PC-9 (cell line): ENCODE measurements around the gene EPB41L2. TPM values are rescaled to one million over a fixed set of nuclear protein-coding genes. Genes with fewer than 3 reads are reported as not detected.

Source experiments
- BruUV-seq: library from RNA; stranded (reverse); fragments of 400-500 nt; replicated peaks from 2 replicates; lab custom pipeline; 2021; lab: Mats Ljungman, UMichigan
- CTCF ChIA-PET: fragments of 300-600 bp; sonication (Branson Sonifier 250); formaldehyde crosslinking; loops from one replicate; lab custom pipeline; 2022; ENCODE audit warnings: antibody characterized with exemption; lab: Charles Lee
- POLR2A ChIA-PET: fragments of 300-600 bp; sonication (Branson Sonifier 250); formaldehyde crosslinking; loops from one replicate; lab custom pipeline; 2022; ENCODE audit warnings: antibody characterized with exemption; ENCODE audit not compliant: unreplicated experiment; lab: Charles Lee
- DNase-seq, 2 experiments: peaks; one replicate each; pipeline versions ENCODE4 v3.0.0 to v3.0.0-alpha.2; 2015 to 2022; ENCODE audit warnings: mixed read lengths in 1 of 2
- H2AFZ ChIP-seq: fragments of 200-600 bp; sonication (generic); 2 replicates; pipeline ENCODE4 v1.8.1; 2017; ENCODE audit warnings: antibody characterized with exemption
- H3F3A ChIP-seq: fragments of 200-600 bp; sonication (generic); 2 replicates; pipeline ENCODE4 v1.8.1; 2017; ENCODE audit warnings: antibody characterized with exemption, mild to moderate bottlenecking, low read depth; ENCODE audit not compliant: insufficient read depth
- H3K27ac ChIP-seq: fragments of 200-600 bp; sonication (generic); 2 replicates; pipeline ENCODE4 v1.6.1; 2016; ENCODE audit warnings: mixed run types
- H3K27me3 ChIP-seq: fragments of 200-600 bp; sonication (generic); 2 replicates; pipeline ENCODE4 v1.6.1; 2016; ENCODE audit warnings: low read depth, mixed run types; ENCODE audit not compliant: insufficient read depth
- H3K36me3 ChIP-seq: fragments of 200-600 bp; sonication (generic); 2 replicates; pipeline ENCODE4 v1.6.1; 2016; ENCODE audit warnings: low read depth, mixed run types
- H3K4me1 ChIP-seq: fragments of 200-600 bp; sonication (generic); replicated peaks from 2 replicates; pipeline ENCODE4 v1.6.1; 2016; ENCODE audit warnings: mixed run types; ENCODE audit not compliant: insufficient read depth
- H3K4me2 ChIP-seq: fragments of 200-600 bp; sonication (generic); 2 replicates; pipeline ENCODE4 v1.6.1; 2017; ENCODE audit warnings: mixed run types
- H3K4me3 ChIP-seq: fragments of 200-600 bp; sonication (generic); 2 replicates; pipeline ENCODE4 v1.6.1; 2016; ENCODE audit warnings: mixed run types
- H3K79me2 ChIP-seq: fragments of 200-600 bp; sonication (generic); 2 replicates; pipeline ENCODE4 v1.6.1; 2017; ENCODE audit warnings: low read depth, mixed run types
- H3K9me2 ChIP-seq: fragments of 200-600 bp; sonication (generic); 2 replicates; pipeline ENCODE4 v1.8.1; 2017; ENCODE audit warnings: mild to moderate bottlenecking; ENCODE audit not compliant: insufficient read depth
- H3K9me3 ChIP-seq: fragments of 200-600 bp; sonication (generic); 2 replicates; pipeline ENCODE4 v1.8.1; 2016; ENCODE audit warnings: low read depth; ENCODE audit not compliant: insufficient read depth
- H4K20me1 ChIP-seq: fragments of 200-600 bp; sonication (generic); 2 replicates; pipeline ENCODE4 v1.8.1; 2017; ENCODE audit not compliant: insufficient read depth
- EZH2 ChIP-seq: fragments of 200-600 bp; sonication (generic); IDR thresholded peaks from 2 replicates; pipeline ENCODE4 v1.8.0; 2017; ENCODE audit warnings: antibody characterized with exemption, low read depth
- intact Hi-C: fragments of 100-400 bp; cut with micrococcal nuclease; formaldehyde crosslinking; loops from one replicate; pipeline ENCODE4 v1.10.0; 2022; ENCODE audit not compliant: unreplicated experiment
- total RNA-seq: library from RNA; stranded (reverse); gene quantifications from 2 replicates; pipeline ENCODE4 v1.2.3, GENCODE V29; 2021
- TF ChIP-seq, protein P1 (sequence below): fragments of 200-600 bp; sonication (generic); conservative IDR thresholded peaks from 2 replicates; pipeline ENCODE4 v1.6.1; 2017; ENCODE audit warnings: mixed run types, antibody characterized with exemption, mild to moderate bottlenecking, moderate library complexity

The EPB41L2 gene
- total RNA-seq, 1 experiment from 2014 or later: 67.4 TPM

DNA sequence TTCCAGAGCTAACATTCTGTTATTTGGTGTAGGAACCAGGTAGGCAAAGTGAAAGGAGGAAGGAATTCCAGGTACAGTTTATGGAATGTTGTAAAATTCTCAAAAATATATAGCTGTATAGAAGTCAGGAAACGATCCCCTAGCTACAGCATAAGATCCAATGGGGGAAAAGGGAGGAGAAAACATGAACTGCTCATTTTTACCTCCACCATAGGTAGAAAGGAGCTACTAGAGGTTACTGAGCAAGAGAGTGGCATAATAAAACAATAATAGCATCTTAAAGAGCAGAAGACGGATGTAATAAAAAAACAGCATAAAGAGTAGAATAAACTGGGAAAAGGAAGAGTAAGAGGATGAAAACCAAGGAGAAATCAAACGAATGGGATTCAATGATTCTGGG lies 26.9 kb downstream of the EPB41L2 start:
- ChIA-PET CTCF (no interaction called here), POLR2A (no interaction called here)
- TF ChIP-seq, protein P1, sequence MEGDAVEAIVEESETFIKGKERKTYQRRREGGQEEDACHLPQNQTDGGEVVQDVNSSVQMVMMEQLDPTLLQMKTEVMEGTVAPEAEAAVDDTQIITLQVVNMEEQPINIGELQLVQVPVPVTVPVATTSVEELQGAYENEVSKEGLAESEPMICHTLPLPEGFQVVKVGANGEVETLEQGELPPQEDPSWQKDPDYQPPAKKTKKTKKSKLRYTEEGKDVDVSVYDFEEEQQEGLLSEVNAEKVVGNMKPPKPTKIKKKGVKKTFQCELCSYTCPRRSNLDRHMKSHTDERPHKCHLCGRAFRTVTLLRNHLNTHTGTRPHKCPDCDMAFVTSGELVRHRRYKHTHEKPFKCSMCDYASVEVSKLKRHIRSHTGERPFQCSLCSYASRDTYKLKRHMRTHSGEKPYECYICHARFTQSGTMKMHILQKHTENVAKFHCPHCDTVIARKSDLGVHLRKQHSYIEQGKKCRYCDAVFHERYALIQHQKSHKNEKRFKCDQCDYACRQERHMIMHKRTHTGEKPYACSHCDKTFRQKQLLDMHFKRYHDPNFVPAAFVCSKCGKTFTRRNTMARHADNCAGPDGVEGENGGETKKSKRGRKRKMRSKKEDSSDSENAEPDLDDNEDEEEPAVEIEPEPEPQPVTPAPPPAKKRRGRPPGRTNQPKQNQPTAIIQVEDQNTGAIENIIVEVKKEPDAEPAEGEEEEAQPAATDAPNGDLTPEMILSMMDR: no peak
- no peak for TF ChIP-seq EZH2
- Histone ChIP-seq H3K4me3 (no peak overlapping the region), H3K79me2 (no peaks in the 10 kb centered on the region), H3K27me3 (no peaks in the 10 kb centered on the region), H3K4me2 (no peak overlapping the region), H3K9me3 (no peaks in the 10 kb centered on the region), H3K4me1 (no peaks in the 10 kb centered on the region), H3K36me3 (no peaks in the 10 kb centered on the region), H3F3A (no peaks in the 10 kb centered on the region), H2AFZ (no peak overlapping the region), H4K20me1 (no peaks in the 10 kb centered on the region), H3K9me2 (no peaks in the 10 kb centered on the region), H3K27ac (no peak overlapping the region)
- DNase-seq: no peak
- intact Hi-C loops: no loop called here
- BruUV-seq: no TSS peak

DNA sequence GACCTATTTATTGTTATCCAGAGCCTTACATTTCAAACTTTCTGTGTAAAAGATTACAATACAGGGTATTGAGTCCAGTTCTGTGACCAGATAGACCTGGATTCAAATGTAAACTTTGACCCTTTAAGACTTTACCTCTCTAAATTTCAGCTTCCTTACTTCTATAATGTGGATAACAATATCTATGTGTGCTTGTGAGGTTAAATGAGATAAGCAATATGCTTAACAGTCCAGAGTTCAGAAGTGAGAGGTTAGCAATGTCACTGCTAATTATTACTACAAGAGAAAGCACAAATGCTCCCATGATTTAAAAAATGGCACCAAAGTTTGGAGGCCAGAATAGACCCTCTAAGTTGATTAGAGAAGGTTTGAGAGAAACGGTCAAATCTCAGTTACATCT lies 27.5 kb downstream of the EPB41L2 start:
- CTCF ChIA-PET: no interaction called here
- H3K4me2 ChIP-seq: no peak overlapping the region
- H4K20me1 ChIP-seq: no peaks in the 10 kb centered on the region
- POLR2A ChIA-PET: no interaction called here
- H3K4me3 ChIP-seq: no peak overlapping the region
- BruUV-seq: no TSS peak
- H2AFZ ChIP-seq: no peak overlapping the region
- no peaks in the 10 kb centered on the region for H3K79me2 ChIP-seq
- no peaks in the 10 kb centered on the region for H3K9me3 ChIP-seq
- no peak for DNase-seq
- H3K27ac ChIP-seq: no peak overlapping the region
- no peaks in the 10 kb centered on the region for H3K9me2 ChIP-seq
- no peaks in the 10 kb centered on the region for H3K36me3 ChIP-seq
- H3F3A ChIP-seq: no peaks in the 10 kb centered on the region
- no peak for TF ChIP-seq EZH2
- TF ChIP-seq, protein P1: no peak
- H3K4me1 ChIP-seq: no peaks in the 10 kb centered on the region
- no peaks in the 10 kb centered on the region for H3K27me3 ChIP-seq
- intact Hi-C loops: no loop called here

GRCh38 chr6:131033631-131034030 lies 29.4 kb downstream of the EPB41L2 start:
- H3K4me2 ChIP-seq: no peak overlapping the region
- H4K20me1 ChIP-seq: no peaks in the 10 kb centered on the region
- no peak overlapping the region for H3K4me3 ChIP-seq
- H3K27me3 ChIP-seq: no peaks in the 10 kb centered on the region
- ChIA-PET CTCF (no interaction called here), POLR2A (interaction anchor here (0.5 kb wide), 1 partner anchor 129 kb away, joined by 3 read pairs; no protein-coding TSS in a partner anchor)
- H3F3A ChIP-seq: no peaks in the 10 kb centered on the region
- H2AFZ ChIP-seq: no peak overlapping the region
- no peaks in the 10 kb centered on the region for H3K4me1 ChIP-seq
- intact Hi-C loops: no loop called here
- no peaks in the 10 kb centered on the region for H3K79me2 ChIP-seq
- no TSS peak for BruUV-seq
- no peaks in the 10 kb centered on the region for H3K36me3 ChIP-seq
- no peak for DNase-seq
- H3K27ac ChIP-seq: no peak overlapping the region
- H3K9me3 ChIP-seq: no peaks in the 10 kb centered on the region
- H3K9me2 ChIP-seq: no peaks in the 10 kb centered on the region
- TF ChIP-seq, protein P1: no peak
- no peak for TF ChIP-seq EZH2
